ENCODE results near the gene TCF23.
"Not testable (repeated sequence)": the region's sequence is repeated elsewhere in the genome, so short reads cannot be mapped to it uniquely, and the experiment has no call there.

Gene TCF23

GRCh38 chr2:27154488-27154887, 5.7 kb downstream of the TCF23 start:
- no peak for DNase-seq (ENCODE audit: low read depth in 2 of 2)

GRCh38 chr2:27155069-27155520, 6.3 kb downstream of the TCF23 start:
- DNase-seq (ENCODE audit: low read depth in 2 of 2), result no peak

DNA sequence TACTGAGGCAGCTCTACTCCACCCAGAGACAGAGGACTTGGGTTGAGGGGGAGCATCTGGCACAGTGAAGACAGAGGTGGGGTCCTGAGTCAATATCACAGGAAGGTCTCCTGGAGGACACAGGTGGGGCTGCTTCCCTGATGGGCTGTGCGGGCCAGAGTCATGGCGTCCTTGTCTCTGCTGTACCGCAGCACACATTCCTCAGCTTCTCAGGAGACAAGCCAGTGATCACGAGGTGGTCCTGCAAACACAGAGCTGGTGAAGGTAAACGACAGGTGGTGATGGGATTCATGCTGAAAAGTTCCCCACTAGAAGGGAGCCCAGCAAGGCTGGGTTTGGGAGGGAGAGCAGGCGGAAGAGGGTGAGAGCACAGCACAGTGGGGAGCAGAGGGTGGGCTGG, 9.7 kb downstream of the TCF23 start:
- DNase-seq (ENCODE audit: low read depth in 2 of 2), result no peak

DNA sequence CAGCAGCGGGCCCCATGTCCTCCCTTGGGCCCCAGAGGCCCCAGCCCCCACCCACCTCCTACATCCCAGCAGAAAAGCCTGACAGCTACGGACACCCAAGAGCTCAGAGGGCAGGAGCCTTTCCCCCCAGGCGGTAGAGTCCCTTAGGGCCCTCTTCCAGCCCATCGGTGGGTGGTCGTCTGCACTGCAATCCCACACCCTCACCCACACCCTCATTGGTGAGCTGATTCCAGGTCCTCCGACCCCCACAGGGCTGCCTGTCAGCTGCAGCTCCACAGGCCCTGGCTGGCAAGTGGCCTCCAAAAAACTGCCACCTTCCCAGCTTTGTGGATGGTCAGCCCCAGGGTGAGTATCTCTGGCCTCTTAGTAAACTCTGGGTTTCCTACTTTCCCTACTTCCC, 10.5 kb downstream of the TCF23 start:
- DNase-seq (ENCODE audit: low read depth in 2 of 2), result no peak

DNA sequence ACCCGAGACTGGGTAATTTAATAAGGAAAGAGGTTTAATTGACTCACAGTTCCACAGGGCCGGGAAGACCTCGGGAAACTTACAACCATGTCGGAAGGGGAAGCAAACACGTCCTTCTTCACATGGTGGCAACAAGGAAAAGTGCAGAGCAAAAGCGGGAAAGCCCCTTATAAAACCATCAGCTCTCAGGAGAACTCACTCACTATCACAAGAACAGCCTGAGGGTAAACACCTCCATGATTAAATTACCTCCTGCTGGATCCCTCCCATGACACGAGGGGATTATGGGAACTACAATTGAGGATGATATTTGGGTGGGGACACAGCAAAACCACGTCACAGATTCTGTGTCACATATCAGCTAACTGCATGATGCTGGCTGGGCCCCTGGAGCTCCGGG, 11.4 kb downstream of the TCF23 start:
- DNase-seq (ENCODE audit: low read depth in 2 of 2), result no peak

DNA sequence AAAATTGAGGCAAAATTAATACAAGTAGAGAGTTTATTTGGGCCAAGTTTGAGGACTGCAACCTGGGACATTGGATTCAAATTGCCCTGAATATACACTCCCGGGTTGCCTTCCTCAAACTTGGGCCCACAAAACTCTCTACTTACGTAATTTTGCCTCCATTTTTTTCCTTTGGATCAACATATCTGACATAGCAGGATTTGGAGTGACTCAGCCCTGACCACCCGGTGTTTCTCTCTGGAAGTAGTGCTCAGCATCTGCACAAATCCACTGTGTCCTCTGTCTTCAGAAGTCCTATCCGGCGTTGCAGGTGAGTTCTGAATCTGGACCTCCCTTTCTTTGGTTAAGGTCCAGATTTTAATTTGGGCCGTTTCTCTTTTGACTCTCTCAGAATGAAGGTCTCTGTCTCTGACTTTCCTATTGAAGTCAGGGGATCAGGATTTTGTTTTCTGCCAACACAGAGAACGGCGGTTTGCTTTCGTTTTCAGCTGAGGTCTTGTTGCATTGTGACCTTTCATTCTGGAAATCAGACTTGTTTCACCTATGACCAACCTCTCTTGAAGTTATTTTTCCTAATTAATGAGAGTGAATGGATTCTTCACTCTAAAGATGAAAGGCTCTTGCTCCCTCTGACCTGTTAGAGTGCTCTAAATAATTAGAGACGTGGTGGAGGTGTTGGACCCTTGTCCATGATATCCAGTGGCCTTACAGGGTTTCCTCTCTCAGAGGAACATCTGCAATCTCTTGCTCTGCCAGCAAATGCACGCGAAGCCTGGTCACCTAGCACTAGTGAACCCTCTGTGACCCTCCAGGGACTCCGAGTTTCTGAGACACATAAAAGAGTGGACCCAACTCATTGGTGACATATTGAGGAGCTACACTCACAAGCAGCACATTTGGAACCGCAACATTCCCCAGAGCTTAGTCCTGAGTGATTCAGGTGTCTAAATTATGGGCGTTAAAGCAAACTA, 13.6 kb downstream of the TCF23 start:
- no peak for DNase-seq (ENCODE audit: low read depth in 2 of 2)

DNA sequence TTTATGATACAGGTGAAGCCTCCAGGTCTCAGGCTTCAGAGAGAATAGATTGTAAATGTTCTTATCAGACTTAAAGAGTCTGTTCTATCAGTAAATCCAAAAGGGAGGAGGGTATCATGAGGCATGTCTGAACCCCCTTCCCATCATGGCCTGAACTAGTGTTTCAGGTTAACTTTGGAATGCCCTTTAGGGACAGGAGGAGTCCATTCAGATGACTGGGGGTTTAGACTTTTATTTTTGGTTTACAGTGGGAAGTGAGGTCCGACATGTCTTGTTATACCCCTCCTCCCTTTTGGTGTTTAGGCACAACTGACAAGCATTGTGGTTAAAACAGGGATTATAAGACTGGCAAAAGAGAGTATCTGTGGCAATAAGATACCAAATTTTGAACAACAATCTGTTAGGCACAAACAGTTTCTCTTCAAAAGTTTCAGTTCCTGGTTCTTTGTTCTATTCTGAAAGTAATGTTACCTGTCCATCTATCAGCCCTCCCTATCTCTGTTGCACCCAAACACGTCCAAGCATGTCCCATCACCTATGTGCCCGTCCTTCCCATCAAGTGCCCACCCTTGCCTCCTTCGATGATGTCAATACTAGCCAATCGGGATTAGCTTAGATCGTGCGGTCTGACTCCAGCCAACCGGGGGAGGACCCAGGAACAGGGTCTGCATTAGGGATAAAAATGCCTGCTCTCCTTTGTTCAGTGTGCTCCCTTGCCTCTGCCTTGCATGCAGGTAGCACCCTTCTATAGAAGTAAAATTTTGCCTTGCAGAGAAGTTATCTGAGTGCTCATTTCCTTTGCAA, 16.4 kb downstream of the TCF23 start:
- DNase-seq (ENCODE audit: low read depth in 2 of 2), result no peak

DNA sequence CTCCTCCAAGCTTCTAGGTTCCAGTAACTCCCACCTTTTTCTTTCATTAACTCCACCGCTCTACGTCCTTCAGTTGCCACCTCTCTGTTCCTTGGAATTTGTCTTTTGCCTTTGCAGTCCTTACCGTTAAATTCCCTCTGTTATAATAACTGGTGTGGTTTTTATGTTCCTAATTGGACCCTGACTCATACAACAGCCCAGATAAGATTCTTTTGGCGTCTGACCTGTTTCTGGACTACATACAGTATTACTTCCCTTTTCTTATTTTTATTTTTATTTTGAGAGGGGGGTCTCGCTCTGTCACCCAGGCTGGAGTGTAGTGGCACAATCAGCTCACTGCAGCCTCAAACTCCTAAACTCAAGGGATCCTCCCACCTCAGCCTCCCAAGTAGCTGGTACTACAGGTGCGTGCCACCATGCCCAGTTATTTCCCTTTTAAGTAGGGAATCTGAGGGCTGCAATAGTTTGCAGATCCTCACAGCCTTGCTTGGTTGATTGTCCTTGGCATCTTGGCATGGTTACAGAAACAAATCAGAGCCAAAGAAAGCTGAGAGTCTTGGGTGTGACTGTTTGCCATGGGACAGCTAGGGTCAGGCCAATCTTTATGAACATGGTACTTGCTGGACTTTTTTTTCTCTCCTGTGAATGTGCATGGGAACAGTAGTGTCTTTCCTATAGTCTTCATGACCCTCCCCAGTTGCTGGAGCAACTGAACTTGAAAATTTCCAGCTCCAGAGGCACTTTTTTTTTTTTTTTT, 22.0 kb downstream of the TCF23 start:
- no peak for DNase-seq (ENCODE audit: low read depth in 2 of 2)

DNA sequence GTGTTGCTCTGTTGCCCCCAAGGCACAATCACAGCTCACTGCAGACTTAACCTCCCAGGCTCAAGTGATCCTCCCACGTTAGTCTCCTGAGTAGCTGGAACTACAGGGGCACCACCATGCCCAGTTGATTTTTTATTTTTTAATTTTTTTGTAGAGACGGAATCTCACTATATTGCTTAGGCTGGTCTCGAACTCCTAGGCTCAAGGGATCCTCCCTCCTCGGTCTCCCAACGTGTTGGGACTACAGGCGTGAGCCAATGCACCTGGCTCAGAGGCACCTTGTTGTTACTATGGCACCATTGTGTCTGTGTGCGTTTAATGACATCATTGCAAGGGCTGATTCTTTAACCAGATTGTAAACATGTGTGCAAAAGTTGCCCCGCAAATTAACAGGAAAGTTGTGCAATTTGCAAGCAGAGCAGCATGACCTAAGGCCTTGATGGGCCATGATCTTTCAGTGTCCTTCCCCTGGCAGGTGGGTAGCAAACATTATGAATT, 22.6 kb downstream of the TCF23 start:
- DNase-seq (ENCODE audit: low read depth in 2 of 2), result no peak

DNA sequence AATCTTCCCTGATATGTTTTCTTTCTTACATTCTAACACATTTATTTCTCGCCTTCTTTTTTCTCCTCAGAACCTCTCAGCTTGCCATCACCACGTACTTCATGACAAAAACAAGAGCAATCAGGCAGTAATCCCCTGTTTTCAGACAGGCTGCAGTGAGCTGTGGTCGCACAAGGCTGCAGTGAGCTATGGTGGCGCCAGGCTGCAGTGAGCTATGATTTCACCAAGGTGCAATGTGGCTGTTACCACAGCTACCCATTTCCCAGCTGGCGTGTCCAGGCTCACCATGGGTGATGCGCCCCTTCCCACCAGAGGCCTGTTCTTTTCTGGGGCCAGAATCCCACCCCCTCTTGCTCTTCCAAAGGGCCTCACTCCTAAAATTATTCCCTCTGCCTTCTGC, 25.8 kb downstream of the TCF23 start:
- DNase-seq (ENCODE audit: low read depth in 2 of 2), result no peak

DNA sequence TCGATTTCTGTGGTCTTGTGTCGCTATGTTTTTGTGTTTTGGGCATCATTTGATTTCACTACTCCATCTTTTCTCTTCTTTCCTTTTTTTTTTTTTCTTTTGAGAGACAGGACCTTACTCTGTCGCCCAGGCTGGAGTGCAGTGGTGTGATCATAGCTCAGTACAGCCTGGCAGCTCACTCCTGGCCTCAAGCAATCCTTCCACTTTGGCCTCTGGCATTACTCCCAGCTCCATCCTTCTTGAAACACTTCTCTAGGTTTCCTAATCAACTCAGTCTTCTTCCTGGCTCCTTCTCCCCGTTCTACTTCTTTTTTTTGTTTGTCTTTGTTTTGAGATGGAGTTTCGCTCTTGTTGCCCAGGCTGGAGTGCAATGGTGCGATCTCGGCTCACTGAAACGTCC, 26.5 kb downstream of the TCF23 start:
- DNase-seq (ENCODE audit: low read depth in 2 of 2), result no peak

GRCh38 chr2:27175781-27176180, 27.0 kb downstream of the TCF23 start:
- not testable (repeated sequence) for DNase-seq (ENCODE audit: low read depth in 2 of 2)

- DNase-seq (ENCODE audit: low read depth in 2 of 2), result no peak
Observed at GRCh38 chr2:27177441-27178351, 28.9 kb downstream of the TCF23 start.

GRCh38 chr2:27178469-27178868, 29.7 kb downstream of the TCF23 start:
- no peak for DNase-seq (ENCODE audit: low read depth in 2 of 2)

GRCh38 chr2:27179344-27180000, 30.7 kb downstream of the TCF23 start:
- DNase-seq (ENCODE audit: low read depth in 2 of 2), result no peak

- no peak for DNase-seq (ENCODE audit: low read depth in 2 of 2)
Observed at GRCh38 chr2:27182346-27182745, 33.5 kb downstream of the TCF23 start.

- no peak for DNase-seq (ENCODE audit: low read depth in 2 of 2)
Observed at GRCh38 chr2:27184115-27184514, 35.3 kb downstream of the TCF23 start.

GRCh38 chr2:27185331-27186026, 36.7 kb downstream of the TCF23 start:
- DNase-seq (ENCODE audit: low read depth in 2 of 2), result no peak

GRCh38 chr2:27186613-27187345, 38.0 kb downstream of the TCF23 start:
- no peak for DNase-seq (ENCODE audit: low read depth in 2 of 2)

All from stimulated activated CD4-positive, alpha-beta T cell treated with anti-CD3 and anti-CD28 coated beads, Interleukin-1b, Interleukin-23, amount 100 ng/mL, for 4 hours (primary cell).